NCI-H446 (cell line): ENCODE measurements around the gene ALDH7A1.
"Not testable (repeated sequence)": the region's sequence is repeated elsewhere in the genome, so short reads cannot be mapped to it uniquely, and the experiment has no call there.

Experiments
- DNase-seq, 2 experiments: peaks; one replicate each; lab custom pipeline; 2025; lab: John Stamatoyannopoulos, UW

ALDH7A1 gene

GRCh38 chr5:126594748-126595485, at the start of gene ALDH7A1:
Gene ALDH7A1, minus strand, starts transcription at chr5:126595219. Its CDS starts 21 bp downstream, at chr5:126595198.
- peak; percentile 62 to 89 for DNase-seq

GRCh38 chr5:126641387-126641786, 46.4 kb upstream of the ALDH7A1 start:
- no peak for DNase-seq

- DNase-seq = no peak
Measured at GRCh38 chr5:126640866-126641265, 45.8 kb upstream of the ALDH7A1 start.

GRCh38 chr5:126636956-126637355, 41.9 kb upstream of the ALDH7A1 start:
- DNase-seq = no peak

DNA sequence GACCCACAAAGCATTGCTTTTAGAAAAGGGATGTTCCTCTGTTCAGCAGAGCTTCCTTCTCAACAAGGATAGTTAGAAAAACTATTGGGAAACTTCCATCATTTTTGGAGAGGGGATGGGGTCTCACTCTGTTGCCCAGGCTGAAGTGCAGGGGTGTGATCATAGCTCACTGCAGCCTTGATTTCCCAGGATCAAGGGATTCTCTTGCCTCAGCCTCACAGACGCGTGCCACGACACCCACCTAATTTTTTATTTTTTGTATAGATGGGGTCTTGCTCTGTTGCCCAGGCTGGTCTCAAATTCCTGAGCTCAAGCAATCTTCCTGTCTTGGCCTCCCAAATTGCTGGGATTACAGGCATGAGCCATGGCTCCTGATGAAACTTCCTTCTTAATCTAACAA, 40.6 kb upstream of the ALDH7A1 start:
- no peak for DNase-seq

DNA sequence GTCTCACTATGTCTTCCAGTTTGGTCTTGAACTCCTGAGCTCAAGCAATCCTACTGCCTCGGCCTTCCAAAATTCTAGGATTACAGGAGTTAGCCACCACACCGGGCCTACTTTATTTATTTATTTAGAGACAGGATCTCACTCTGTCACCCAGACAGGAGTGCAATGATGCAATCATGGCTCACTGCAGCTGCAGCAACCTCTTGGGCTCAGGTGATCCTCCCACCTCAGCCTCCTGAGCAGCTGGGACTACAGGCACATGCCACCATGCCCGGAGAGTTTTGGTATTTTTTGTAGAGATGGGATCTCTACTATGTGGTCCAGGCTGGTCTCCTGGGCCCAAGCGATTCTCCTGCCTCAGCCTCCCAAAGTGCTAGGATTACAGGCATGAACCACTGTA, 38.5 kb upstream of the ALDH7A1 start:
- DNase-seq = no peak

DNA sequence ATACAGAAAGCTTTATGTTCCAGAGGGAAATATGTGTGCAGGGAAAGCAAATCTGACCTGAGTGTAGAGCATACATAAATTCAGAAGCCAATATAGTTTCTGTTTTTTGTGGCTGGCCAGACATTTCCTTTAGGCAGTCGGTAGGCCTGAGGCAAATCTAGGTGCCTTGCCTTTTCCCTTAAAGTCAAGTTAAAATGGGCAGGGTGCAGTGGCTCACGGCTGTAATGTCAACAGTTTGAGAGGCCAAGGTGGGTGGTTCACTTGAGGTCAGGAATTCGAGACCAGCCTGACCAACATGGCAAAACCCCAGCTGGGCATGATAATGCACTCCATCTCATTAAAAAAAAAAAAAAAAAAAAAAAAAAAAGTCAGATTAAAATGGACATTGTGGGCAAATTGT, 36.9 kb upstream of the ALDH7A1 start:
- DNase-seq = no peak

DNA sequence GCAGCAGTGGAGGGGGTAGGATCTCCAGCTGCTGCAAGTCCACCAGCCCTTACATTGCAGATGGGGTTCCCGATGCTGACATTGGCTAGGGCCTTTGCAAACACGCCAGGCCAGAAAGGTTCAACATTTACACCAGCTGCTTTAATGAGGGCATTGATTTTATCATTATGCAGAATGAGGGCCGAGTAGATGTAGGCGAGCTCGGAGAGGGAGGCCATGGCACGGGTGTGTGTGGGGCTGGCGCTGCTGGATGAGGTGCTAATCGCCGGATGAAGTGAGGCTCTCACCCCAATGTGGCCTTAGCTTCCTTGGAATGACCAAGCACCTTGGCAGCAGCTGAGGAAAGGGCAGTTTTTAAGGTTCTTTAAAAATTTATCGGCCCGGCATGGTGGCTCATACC, 33.1 kb upstream of the ALDH7A1 start:
- no peak for DNase-seq

GRCh38 chr5:126624534-126624933, 29.5 kb upstream of the ALDH7A1 start:
- no peak for DNase-seq

- DNase-seq = no peak
Measured at GRCh38 chr5:126619781-126620180, 24.8 kb upstream of the ALDH7A1 start.

DNA sequence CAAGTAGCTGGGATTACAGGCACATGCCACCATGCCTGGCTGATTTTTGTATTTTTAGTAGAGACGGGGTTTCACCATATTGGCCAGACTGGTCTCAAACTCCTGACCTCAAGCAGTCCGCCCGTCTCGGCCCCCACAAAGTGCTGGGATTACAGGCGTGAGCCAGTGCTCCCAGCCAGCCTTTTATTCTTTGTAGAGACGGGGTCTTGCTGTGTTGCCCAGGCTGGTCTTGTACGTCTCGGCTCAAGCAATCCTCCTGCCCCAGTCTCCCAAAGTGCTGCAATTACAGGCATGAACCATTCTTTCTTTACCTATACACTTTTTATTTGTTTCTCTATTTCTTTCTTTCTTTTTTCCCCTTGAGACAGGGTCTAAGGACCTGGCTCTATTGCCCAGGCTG, 22.6 kb upstream of the ALDH7A1 start:
- DNase-seq = not testable (repeated sequence)

DNA sequence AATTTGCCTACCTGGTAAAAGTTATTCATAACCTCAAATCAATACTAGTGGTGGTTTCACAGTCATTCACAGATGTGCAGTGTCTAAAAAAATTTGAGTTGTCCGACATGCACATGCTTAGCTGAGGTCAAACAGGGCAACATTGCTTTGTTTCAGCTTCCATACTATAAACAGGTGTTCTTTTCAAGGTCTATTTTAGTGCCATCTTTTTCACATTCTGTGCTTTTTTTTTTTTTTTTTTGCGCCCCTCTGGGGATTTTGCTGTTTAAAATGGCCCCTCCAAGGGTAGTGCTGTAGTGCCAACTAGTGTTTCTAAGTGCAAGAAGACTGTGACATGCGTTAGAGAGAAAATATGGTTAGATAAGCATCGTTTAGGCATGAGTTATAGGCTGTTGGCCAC, 20.3 kb upstream of the ALDH7A1 start:
- no peak for DNase-seq

DNA sequence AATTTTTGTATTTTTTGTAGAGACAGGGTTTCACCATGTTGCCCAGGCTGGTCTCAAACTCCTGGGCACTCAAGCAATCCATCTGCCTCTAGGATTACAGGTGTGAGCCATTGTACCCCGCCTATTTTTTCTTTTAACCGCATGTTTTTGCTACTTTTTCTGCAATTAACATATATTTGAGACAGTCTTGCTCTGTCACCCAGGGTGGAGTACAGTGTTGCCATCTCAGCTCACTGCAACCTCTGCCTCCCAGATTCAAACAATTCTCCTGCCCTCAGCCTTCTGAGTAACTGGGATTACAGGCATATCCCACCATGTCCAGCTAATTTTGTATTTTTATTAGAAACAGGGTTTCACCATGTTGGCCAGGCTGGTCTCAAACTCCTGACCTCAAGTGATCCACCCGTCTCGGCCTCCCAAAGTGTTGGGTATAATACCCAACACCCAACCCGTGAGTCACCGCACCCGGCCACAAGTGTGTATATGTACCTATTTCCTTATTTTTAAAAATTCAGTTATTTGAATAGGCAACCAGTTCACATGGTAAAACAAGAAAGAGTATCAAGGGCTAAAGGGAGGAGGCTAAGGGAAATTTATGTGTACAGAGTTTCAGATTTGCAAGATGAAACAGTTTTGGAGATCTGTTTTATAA, 19.0 kb upstream of the ALDH7A1 start:
- no peak for DNase-seq

DNA sequence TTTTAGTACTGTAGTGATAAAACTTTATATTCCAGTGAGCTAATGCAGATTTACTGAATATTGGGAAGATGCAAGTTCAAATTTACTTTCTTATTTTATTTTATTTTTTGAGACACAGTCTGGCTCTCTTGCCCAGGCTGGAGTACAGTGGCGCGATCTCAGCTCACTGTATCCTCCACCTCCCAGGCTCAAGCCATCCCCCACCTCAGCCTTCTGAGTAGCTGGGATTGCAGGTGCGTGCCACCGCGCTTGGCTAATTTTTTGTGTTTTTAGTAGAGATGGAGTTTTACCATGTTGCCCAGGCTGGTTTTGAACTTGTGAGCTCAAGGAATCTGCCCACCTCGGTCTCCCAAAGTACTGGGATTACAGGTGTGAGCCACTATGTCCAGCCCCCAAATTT, 15.6 kb upstream of the ALDH7A1 start:
- no peak for DNase-seq

- DNase-seq = no peak
Measured at GRCh38 chr5:126610160-126610559, 15.1 kb upstream of the ALDH7A1 start.

- no peak for DNase-seq
Measured at GRCh38 chr5:126605525-126605924, 10.5 kb upstream of the ALDH7A1 start.

DNA sequence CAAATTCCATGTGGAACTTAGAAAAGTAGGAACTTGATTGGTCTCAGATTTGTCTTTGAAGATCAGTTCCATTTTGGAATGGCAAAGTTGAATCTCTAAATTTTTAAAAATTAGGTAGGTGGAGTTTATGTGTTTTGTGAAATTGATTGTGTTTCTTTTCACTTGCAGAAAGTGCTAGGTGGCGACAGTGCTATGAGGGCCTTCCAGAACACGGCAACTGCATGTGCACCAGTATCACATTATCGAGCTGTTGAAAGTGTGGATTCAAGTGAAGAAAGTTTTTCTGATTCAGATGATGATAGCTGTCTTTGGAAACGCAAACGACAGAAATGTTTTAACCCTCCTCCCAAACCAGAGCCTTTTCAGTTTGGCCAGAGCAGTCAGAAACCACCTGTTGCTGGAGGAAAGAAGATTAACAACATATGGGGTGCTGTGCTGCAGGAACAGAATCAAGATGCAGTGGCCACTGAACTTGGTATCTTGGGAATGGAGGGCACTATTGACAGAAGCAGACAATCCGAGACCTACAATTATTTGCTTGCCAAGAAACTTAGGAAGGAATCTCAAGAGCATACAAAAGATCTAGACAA, 8.5 kb upstream of the ALDH7A1 start:
- DNase-seq = no peak

- peak in 1 of 2 experiments; percentile 82 for DNase-seq
Measured at GRCh38 chr5:126600631-126601511, 5.9 kb upstream of the ALDH7A1 start, which contains the start of gene PHAX. Gene PHAX, plus strand, starts transcription at chr5:126600947. Its CDS starts 16 bp downstream, at chr5:126600963.

- DNase-seq = not testable (repeated sequence)
Measured at GRCh38 chr5:126599971-126600630, 5.1 kb upstream of the ALDH7A1 start.

- DNase-seq = no peak
Measured at GRCh38 chr5:126599499-126599898, 4.5 kb upstream of the ALDH7A1 start.

DNA sequence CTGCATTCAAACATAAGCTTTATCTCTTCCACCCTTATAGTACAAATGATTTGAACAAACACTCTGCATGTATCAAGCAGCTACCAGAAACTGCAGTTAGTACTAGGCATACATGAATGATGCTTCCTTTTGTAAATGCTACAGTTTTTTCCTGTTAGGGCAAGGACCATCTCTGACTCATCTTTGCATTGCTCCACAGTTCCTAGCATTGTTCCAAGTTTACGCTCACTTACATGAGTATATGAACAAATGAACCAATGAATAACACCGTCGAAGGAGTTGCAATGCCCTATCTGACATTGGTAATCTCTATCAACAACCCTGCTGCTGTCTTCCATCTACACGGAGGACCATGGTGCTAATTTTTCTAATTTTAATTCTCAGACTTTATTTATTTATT, 2.1 kb upstream of the ALDH7A1 start:
- DNase-seq = no peak
